ENCODE results near the gene MYO18A.

Gene MYO18A

GRCh38 chr17:29136998-29137730, 43.0 kb downstream of the MYO18A start:
- H3K27ac ChIP-seq, result no peak overlapping the region
- TF ChIP-seq CTCF (IDR thresholded peaks at IDR 0.05) (no peak), ZFX (IDR thresholded peaks at IDR 0.05; ENCODE audit: borderline replicate concordance) (no peak)

GRCh38 chr17:29135464-29135863, 44.7 kb downstream of the MYO18A start:
- TF ChIP-seq ZFX (IDR thresholded peaks at IDR 0.05; ENCODE audit: borderline replicate concordance) (no peak), CTCF (IDR thresholded peaks at IDR 0.05) (no peak)
- H3K27ac ChIP-seq, result no peak overlapping the region

GRCh38 chr17:29133121-29133713, 47.0 kb downstream of the MYO18A start:
- no peak overlapping the region for H3K27ac ChIP-seq
- TF ChIP-seq CTCF (IDR thresholded peaks at IDR 0.05) (no peak), ZFX (IDR thresholded peaks at IDR 0.05; ENCODE audit: borderline replicate concordance) (no peak)

- no peak overlapping the region for H3K27ac ChIP-seq
- no peak for TF ChIP-seq CTCF (IDR thresholded peaks at IDR 0.05)
- no peak for TF ChIP-seq ZFX (IDR thresholded peaks at IDR 0.05; ENCODE audit: borderline replicate concordance)
Observed at GRCh38 chr17:29131814-29132682, 48.1 kb downstream of the MYO18A start.

GRCh38 chr17:29129731-29130130, 50.5 kb downstream of the MYO18A start:
- TF ChIP-seq CTCF (IDR thresholded peaks at IDR 0.05), result no peak
- TF ChIP-seq ZFX (IDR thresholded peaks at IDR 0.05; ENCODE audit: borderline replicate concordance), result no peak
- H3K27ac ChIP-seq, result no peak overlapping the region

- no peak for TF ChIP-seq ZFX (IDR thresholded peaks at IDR 0.05; ENCODE audit: borderline replicate concordance)
- no peak for TF ChIP-seq CTCF (IDR thresholded peaks at IDR 0.05)
Observed at GRCh38 chr17:29127840-29128239, 52.4 kb downstream of the MYO18A start.

More at GRCh38 chr17:29127840-29128239, 52.4 kb downstream of the MYO18A start:
- no peak overlapping the region for H3K27ac ChIP-seq

Measured in 22Rv1 (cell line).